HEK293 (cell line): ENCODE results near the gene CA9.

Source experiments
- CTCF ChIA-PET: fragments of 350-600 bp; formaldehyde crosslinking; extraction: SDS; loops from one replicate; lab custom pipeline; 2021; ENCODE audit warnings: antibody characterized with exemption; lab: Yijun Ruan, JAX
- POLR2A ChIA-PET: fragments of 300-600 bp; formaldehyde crosslinking; extraction: SDS; loops from one replicate; lab custom pipeline; 2020; ENCODE audit warnings: antibody characterized with exemption, inconsistent platforms; lab: Yijun Ruan, JAX
- H3K27ac ChIP-seq: fragments of 200-500 bp; sonication (Bioruptor generic); 2 replicates; pipeline ENCODE4 v1.5.1; 2014; ENCODE audit warnings: low read depth, low read length, control low read depth, inconsistent platforms; ENCODE audit errors: extremely low read depth
- H3K36me3 ChIP-seq, 2 experiments: fragments of 200-500 bp in 1 of 2; sonication (Bioruptor generic) in 1 of 2; 1 replicate in 1 of 2; 2 replicates in 1 of 2; pipeline ENCODE4 v1.5.1; 2014 to 2017; ENCODE audit warnings: inconsistent platforms in 2 of 2, low read length in 2 of 2; ENCODE audit not compliant: control insufficient read depth in 2 of 2, insufficient read depth in 1 of 2
- H3K4me1 ChIP-seq: fragments of 200-500 bp; sonication (Bioruptor generic); 2 replicates; pipeline ENCODE4 v1.5.1; 2014; ENCODE audit warnings: mild to moderate bottlenecking, low read length, inconsistent platforms; ENCODE audit not compliant: control insufficient read depth, insufficient read depth
- H3K4me3 ChIP-seq: 2 replicates; pipeline ENCODE4 v1.5.1; 2011; ENCODE audit warnings: low read depth, mild to moderate bottlenecking, control low read depth, low read length, moderate library complexity
- H3K9me3 ChIP-seq: fragments of 200-500 bp; sonication (Bioruptor generic); 2 replicates; pipeline ENCODE4 v1.5.1; 2014; ENCODE audit warnings: low read depth, low read length, inconsistent platforms; ENCODE audit not compliant: control insufficient read depth, insufficient read depth
- IKZF3 ChIP-seq: fragments of 450-650 bp; IDR thresholded peaks from 2 replicates; pipeline ENCODE4 v1.5.0; 2018; ENCODE audit warnings: missing biosample characterization, mild to moderate bottlenecking, missing genetic modification characterization, moderate library complexity
- INSM2 ChIP-seq: fragments of 450-650 bp; formaldehyde crosslinking; IDR thresholded peaks from 2 replicates; pipeline ENCODE4 v1.5.1; 2016; ENCODE audit warnings: missing biosample characterization, missing genetic modification characterization
- KLF17 ChIP-seq: fragments of 450-650 bp; formaldehyde crosslinking; IDR thresholded peaks from 2 replicates; pipeline ENCODE4 v1.5.1; 2016; ENCODE audit warnings: missing biosample characterization, missing genetic modification characterization
- ZFP69B ChIP-seq: fragments of 450-650 bp; formaldehyde crosslinking; IDR thresholded peaks from 2 replicates; pipeline ENCODE4 v1.5.1; 2016; ENCODE audit warnings: missing biosample characterization, missing genetic modification characterization
- ZNF133 ChIP-seq: fragments of 450-650 bp; formaldehyde crosslinking; IDR thresholded peaks from 2 replicates; pipeline ENCODE4 v1.5.1; 2016; ENCODE audit warnings: missing biosample characterization, missing genetic modification characterization
- ZNF175 ChIP-seq: fragments of 450-650 bp; formaldehyde crosslinking; IDR thresholded peaks from 2 replicates; pipeline ENCODE4 v1.5.1; 2016; ENCODE audit warnings: missing biosample characterization, missing genetic modification characterization
- ZNF211 ChIP-seq: fragments of 450-650 bp; formaldehyde crosslinking; IDR thresholded peaks from 2 replicates; pipeline ENCODE4 v1.5.1; 2016; ENCODE audit warnings: low read depth, missing biosample characterization, missing genetic modification characterization
- ZNF221 ChIP-seq: fragments of 450-650 bp; formaldehyde crosslinking; IDR thresholded peaks from 2 replicates; pipeline ENCODE4 v1.5.1; 2017; ENCODE audit warnings: missing biosample characterization, missing genetic modification characterization, borderline replicate concordance
- ZNF350 ChIP-seq: fragments of 450-650 bp; formaldehyde crosslinking; IDR thresholded peaks from 2 replicates; pipeline ENCODE4 v1.5.0; 2017; ENCODE audit warnings: missing biosample characterization, mild to moderate bottlenecking, missing genetic modification characterization
- ZNF423 ChIP-seq: fragments of 450-650 bp; formaldehyde crosslinking; IDR thresholded peaks from 2 replicates; pipeline ENCODE4 v1.5.1; 2016; ENCODE audit warnings: missing biosample characterization, missing genetic modification characterization
- ZNF473 ChIP-seq: fragments of 450-650 bp; formaldehyde crosslinking; IDR thresholded peaks from 2 replicates; pipeline ENCODE4 v1.5.1; 2017; ENCODE audit warnings: missing biosample characterization, missing genetic modification characterization
- ZNF768 ChIP-seq: fragments of 450-650 bp; formaldehyde crosslinking; IDR thresholded peaks from 2 replicates; pipeline ENCODE4 v1.5.1; 2018; ENCODE audit warnings: missing biosample characterization, mild to moderate bottlenecking, missing genetic modification characterization
- TF ChIP-seq, protein P1 (sequence below): fragments of 450-650 bp; formaldehyde crosslinking; IDR thresholded peaks from 2 replicates; pipeline ENCODE4 v1.5.1; 2017; ENCODE audit warnings: missing biosample characterization, missing genetic modification characterization
- TF ChIP-seq, protein P2 (sequence below): fragments of 450-650 bp; IDR thresholded peaks from 2 replicates; pipeline ENCODE4 v1.5.1; 2018; ENCODE audit warnings: missing biosample characterization, missing genetic modification characterization
- TF ChIP-seq, protein P3 (sequence below): fragments of 450-650 bp; formaldehyde crosslinking; IDR thresholded peaks from 2 replicates; pipeline ENCODE4 v1.5.1; 2016; ENCODE audit warnings: missing biosample characterization, missing genetic modification characterization

Gene CA9

GRCh38 chr9:35725362-35725761 is 51.6 kb downstream of the CA9 start:
- H3K27ac ChIP-seq, result no peak overlapping the region
- ChIA-PET CTCF (interaction anchor here (0.5 to 8.0 kb wide), 7 partner anchors 10 to 101 kb away, joined by 3 to 88 read pairs (median 3); no protein-coding TSS in a partner anchor), POLR2A (no interaction called here)
- 0 out of 2 replicates have a peak, but pooled peaks cover 5% of the 10 kb centered on the region for H3K4me1 ChIP-seq
- H3K4me3 ChIP-seq, result no peak overlapping the region
- H3K36me3 ChIP-seq, result peaks cover 14 to 86% of the 10 kb centered on the region in 2 experiments
- H3K9me3 ChIP-seq, result no peaks in the 10 kb centered on the region
- TF ChIP-seq ZNF423 (tag by site-specific recombination) (no peak), ZNF768 (tag by site-specific recombination) (no peak), INSM2 (no peak), ZNF133 (tag by site-specific recombination) (no peak)

DNA sequence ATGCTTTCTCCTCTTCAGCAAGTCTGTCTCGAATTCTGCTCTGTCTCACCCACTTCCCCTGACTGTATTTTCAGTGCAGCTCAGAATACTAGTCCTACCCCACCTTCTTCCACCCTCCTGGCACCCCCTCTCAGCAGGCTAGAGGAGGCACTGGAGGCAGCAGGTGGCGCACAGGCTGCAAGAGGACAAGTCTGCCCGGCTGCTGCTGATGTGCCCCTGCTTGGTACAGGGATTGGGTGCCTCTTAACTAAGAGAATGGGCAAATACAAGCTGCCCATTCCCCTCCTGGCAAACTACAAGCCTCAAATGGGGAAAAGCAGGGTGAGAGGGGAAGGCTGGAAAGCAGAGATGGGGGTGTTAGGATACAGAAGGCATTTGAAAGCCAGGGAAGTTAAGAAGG is 53.2 kb downstream of the CA9 start:
- CTCF ChIA-PET, result interaction anchor here (0.5 to 8.0 kb wide), 8 partner anchors 9 to 431 kb away, joined by 3 to 88 read pairs (median 6); no protein-coding TSS in a partner anchor
- Histone ChIP-seq H3K27ac (no peak overlapping the region), H3K4me3 (no peak overlapping the region), H3K9me3 (no peaks in the 10 kb centered on the region), H3K36me3 (peaks cover 10 to 71% of the 10 kb centered on the region in 2 experiments), H3K4me1 (peaks cover 5% of the 10 kb centered on the region; the same call in 1 of the 2 replicates)
- TF ChIP-seq ZNF473 (tag by site-specific recombination), result no peak
- no peak for TF ChIP-seq KLF17 (tag by site-specific recombination)
- TF ChIP-seq IKZF3 (tag by site-specific recombination), result no peak
- TF ChIP-seq, protein P1, sequence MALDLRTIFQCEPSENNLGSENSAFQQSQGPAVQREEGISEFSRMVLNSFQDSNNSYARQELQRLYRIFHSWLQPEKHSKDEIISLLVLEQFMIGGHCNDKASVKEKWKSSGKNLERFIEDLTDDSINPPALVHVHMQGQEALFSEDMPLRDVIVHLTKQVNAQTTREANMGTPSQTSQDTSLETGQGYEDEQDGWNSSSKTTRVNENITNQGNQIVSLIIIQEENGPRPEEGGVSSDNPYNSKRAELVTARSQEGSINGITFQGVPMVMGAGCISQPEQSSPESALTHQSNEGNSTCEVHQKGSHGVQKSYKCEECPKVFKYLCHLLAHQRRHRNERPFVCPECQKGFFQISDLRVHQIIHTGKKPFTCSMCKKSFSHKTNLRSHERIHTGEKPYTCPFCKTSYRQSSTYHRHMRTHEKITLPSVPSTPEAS (tag by site-specific recombination), result no peak
- TF ChIP-seq ZNF175 (tag by site-specific recombination), result no peak
- no peak for TF ChIP-seq ZFP69B (tag by site-specific recombination)
- no peak for TF ChIP-seq ZNF211 (tag by site-specific recombination)
- TF ChIP-seq ZNF221, result no peak
- TF ChIP-seq, protein P2, sequence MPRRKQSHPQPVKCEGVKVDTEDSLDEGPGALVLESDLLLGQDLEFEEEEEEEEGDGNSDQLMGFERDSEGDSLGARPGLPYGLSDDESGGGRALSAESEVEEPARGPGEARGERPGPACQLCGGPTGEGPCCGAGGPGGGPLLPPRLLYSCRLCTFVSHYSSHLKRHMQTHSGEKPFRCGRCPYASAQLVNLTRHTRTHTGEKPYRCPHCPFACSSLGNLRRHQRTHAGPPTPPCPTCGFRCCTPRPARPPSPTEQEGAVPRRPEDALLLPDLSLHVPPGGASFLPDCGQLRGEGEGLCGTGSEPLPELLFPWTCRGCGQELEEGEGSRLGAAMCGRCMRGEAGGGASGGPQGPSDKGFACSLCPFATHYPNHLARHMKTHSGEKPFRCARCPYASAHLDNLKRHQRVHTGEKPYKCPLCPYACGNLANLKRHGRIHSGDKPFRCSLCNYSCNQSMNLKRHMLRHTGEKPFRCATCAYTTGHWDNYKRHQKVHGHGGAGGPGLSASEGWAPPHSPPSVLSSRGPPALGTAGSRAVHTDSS (tag by site-specific recombination), result no peak
- POLR2A ChIA-PET, result interaction anchor here (1.5 to 1.9 kb wide), 4 partner anchors 22 to 68 kb away, joined by 3 to 11 read pairs (median 7); partner anchors contain the start of genes CCDC107 and RMRP

- Histone ChIP-seq H3K9me3 (no peaks in the 10 kb centered on the region), H3K27ac (no peak overlapping the region), H3K4me1 (peaks cover 5% of the 10 kb centered on the region; the same call in 1 of the 2 replicates), H3K36me3 (peaks cover 10 to 63% of the 10 kb centered on the region in 2 experiments), H3K4me3 (no peak overlapping the region)
- TF ChIP-seq, protein P3, sequence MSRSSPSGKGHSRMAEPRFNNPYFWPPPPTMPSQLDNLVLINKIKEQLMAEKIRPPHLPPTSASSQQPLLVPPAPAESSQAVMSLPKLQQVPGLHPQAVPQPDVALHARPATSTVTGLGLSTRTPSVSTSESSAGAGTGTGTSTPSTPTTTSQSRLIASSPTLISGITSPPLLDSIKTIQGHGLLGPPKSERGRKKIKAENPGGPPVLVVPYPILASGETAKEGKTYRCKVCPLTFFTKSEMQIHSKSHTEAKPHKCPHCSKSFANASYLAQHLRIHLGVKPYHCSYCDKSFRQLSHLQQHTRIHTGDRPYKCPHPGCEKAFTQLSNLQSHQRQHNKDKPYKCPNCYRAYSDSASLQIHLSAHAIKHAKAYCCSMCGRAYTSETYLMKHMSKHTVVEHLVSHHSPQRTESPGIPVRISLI (tag by site-specific recombination), result no peak
- no peak for TF ChIP-seq ZNF350 (tag by site-specific recombination)
- ChIA-PET POLR2A (interaction anchor here (0.6 to 1.9 kb wide), 11 partner anchors 10 to 72 kb away, joined by 3 to 11 read pairs (median 4); partner anchors contain the start of genes ARHGEF39, CCDC107 and RMRP), CTCF (interaction anchor here (0.5 to 8.0 kb wide), 13 partner anchors 17 to 430 kb away, joined by 3 to 88 read pairs (median 4); partner anchors contain the start of genes CCDC107 and RMRP)
Observed at GRCh38 chr9:35727676-35728040, 53.9 kb downstream of the CA9 start.
